Esophagus squamous epithelium (tissue), 5 donors: Measurements from ENCODE around the gene CREBBP. TPM values are rescaled to one million over a fixed set of nuclear protein-coding genes. Genes with fewer than 3 reads are reported as not detected.

Source experiments
- DNase-seq: peaks from one replicate; lab custom pipeline; 2025; lab: John Stamatoyannopoulos, UW
- H3K27ac ChIP-seq, 4 donors: fragments of 200-600 bp; sonication (generic); one replicate each; pipeline ENCODE4 v1.5.1; 2016 to 2019; ENCODE audit warnings: mild to moderate bottlenecking in 1 of 4
- H3K27me3 ChIP-seq, 4 donors: fragments of 200-600 bp; sonication (generic); 1 replicate in 3 of 4; 2 replicates in 1 of 4; pipeline versions ENCODE4 v1.5.1 to v1.6.0; 2017 to 2021; ENCODE audit warnings: antibody characterized with exemption in 1 of 4
- H3K36me3 ChIP-seq, 3 donors: fragments of 200-600 bp; sonication (generic); one replicate each; pipeline ENCODE4 v1.5.1; 2016 to 2019
- H3K4me1 ChIP-seq, 3 donors: fragments of 200-600 bp; sonication (generic); one replicate each; pipeline ENCODE4 v1.5.1; 2017 to 2019
- H3K4me3 ChIP-seq, 4 donors: fragments of 200-600 bp; sonication (generic); 1 replicate in 3 of 4; 2 replicates in 1 of 4; pipeline ENCODE4 v1.5.1; 2016 to 2019; ENCODE audit warnings: mild to moderate bottlenecking in 2 of 4, moderate library complexity in 1 of 4
- H3K9me3 ChIP-seq, 3 donors: fragments of 200-600 bp; sonication (generic); one replicate each; pipeline ENCODE4 v1.5.1; 2016 to 2019
- POLR2A ChIP-seq, 4 donors: fragments of 450-650 bp; IDR thresholded peaks; one replicate each; pipeline ENCODE4 v1.6.1; 2017; ENCODE audit warnings: antibody characterized with exemption in 4 of 4, mild to moderate bottlenecking in 4 of 4, moderate library complexity in 3 of 4
- WGBS, 2 donors: methylation state at CpG; one replicate each; pipeline ENCODE4 v1.1.5; 2018; 5-methylcytosine and 5-hydroxymethylcytosine counted together
- intact Hi-C: fragments of 100-400 bp; cut with DNase I; formaldehyde crosslinking; loops from one replicate; pipeline ENCODE4 v1.15.0; 2022
- total RNA-seq, 4 donors: library from RNA; depleted of rRNA; stranded (reverse); fragments of >200 nt; gene quantifications; one replicate each; pipeline ENCODE4 v1.1.0, GENCODE V29; 2016
- TF ChIP-seq, protein P1 (sequence below), 6 experiments: fragments of 450-650 bp in 4 of 6; fragments of 200-600 bp in 2 of 6; sonication (generic) in 2 of 6; IDR thresholded peaks; one replicate each; pipeline ENCODE4 v1.5.1; 2016 to 2019; ENCODE audit warnings: antibody characterized with exemption in 6 of 6, mild to moderate bottlenecking in 4 of 6, moderate library complexity in 4 of 6
- donor health status: DM: yes; HTN: yes; CAD: no.

Gene CREBBP
- total RNA-seq, 4 donors from 2014 or later, result 14.5 to 53.6 (median 37.5) TPM

DNA sequence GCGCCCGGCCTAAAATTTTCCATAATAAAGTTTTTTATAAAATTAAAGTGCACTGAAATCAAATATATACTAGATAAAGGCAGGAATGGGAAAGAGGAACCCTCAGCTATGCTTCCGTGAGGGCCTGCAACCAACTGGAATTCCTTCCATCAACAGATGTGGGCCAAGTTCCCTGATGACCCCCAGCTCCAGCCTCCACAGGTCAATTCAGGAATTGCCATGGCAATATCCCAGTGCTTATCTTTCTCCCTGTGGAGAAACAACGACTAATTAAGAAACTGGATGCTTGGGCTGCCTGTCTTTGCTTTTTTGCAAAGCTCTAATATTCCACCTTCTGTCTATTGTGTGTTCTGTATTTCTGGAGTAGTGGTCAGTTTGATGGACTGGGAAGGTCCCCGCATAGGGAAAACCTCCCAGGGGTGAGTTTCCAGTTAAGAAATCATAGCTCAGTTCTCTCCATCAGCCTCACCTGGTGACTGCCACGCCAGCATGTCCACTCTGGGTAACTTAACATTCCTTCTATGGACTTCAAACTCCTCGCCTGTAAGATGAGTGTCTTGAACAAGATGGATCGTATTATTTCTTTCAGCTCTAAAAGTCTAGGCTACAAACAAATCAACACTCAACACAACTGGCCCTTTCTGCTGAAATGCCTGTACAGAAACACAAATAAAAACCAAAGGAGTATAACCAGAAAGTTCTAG, 67.9 kb downstream of the CREBBP start:
- no peak overlapping the region for H3K27ac ChIP-seq
- 82 to 87% methylated on average over 8 of the region's 8 CpGs for WGBS, 2 donors
- no peaks in the 10 kb centered on the region for H3K9me3 ChIP-seq

DNA sequence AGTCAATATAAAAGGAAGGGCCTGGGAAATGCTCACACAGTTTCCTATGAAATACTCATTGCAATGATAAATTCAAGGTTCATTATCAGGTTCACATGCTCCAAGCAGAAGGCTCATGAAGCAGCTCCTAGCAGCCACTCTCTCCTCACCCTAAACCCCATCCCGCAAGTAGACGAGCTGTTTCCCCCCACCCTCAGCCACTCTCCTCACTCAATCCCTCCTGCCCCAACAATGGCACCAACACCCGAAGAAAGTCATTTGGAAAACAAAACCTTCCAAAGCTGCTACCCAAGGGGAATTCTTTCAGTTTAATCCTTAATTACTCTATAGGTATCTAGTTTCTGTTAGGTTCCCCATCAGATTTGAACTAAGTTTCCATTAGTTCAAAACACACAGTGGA, 69.7 kb downstream of the CREBBP start:
- peaks cover 0 to 64% (median 4%) of the 10 kb centered on the region in 3 donors for H3K4me1 ChIP-seq
- H3K27me3 ChIP-seq, result no peaks in the 10 kb centered on the region
- TF ChIP-seq, protein P1, sequence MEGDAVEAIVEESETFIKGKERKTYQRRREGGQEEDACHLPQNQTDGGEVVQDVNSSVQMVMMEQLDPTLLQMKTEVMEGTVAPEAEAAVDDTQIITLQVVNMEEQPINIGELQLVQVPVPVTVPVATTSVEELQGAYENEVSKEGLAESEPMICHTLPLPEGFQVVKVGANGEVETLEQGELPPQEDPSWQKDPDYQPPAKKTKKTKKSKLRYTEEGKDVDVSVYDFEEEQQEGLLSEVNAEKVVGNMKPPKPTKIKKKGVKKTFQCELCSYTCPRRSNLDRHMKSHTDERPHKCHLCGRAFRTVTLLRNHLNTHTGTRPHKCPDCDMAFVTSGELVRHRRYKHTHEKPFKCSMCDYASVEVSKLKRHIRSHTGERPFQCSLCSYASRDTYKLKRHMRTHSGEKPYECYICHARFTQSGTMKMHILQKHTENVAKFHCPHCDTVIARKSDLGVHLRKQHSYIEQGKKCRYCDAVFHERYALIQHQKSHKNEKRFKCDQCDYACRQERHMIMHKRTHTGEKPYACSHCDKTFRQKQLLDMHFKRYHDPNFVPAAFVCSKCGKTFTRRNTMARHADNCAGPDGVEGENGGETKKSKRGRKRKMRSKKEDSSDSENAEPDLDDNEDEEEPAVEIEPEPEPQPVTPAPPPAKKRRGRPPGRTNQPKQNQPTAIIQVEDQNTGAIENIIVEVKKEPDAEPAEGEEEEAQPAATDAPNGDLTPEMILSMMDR (IDR thresholded peaks at IDR 0.05), result no peak
- no peak for TF ChIP-seq POLR2A (IDR thresholded peaks at IDR 0.05)
- WGBS, 2 donors, result 78 to 93% methylated on average over 3 of the region's 3 CpGs
- peaks cover 3 to 45% (median 8%) of the 10 kb centered on the region in 3 donors for H3K36me3 ChIP-seq
- no peak overlapping the region for H3K27ac ChIP-seq
- no peak for DNase-seq
- H3K9me3 ChIP-seq, result no peaks in the 10 kb centered on the region
- intact Hi-C loops, result no loop called here
- H3K4me3 ChIP-seq, result no peak overlapping the region

More for the DNA sequence above, 67.9 kb downstream of the CREBBP start:
- DNase-seq, result no peak
- intact Hi-C loops, result no loop called here
- Histone ChIP-seq H3K4me1 (peaks cover 0 to 69% (median 6%) of the 10 kb centered on the region in 3 donors), H3K27me3 (no peaks in the 10 kb centered on the region), H3K4me3 (no peak overlapping the region), H3K36me3 (peaks cover 0 to 32% (median 8%) of the 10 kb centered on the region in 3 donors)
- TF ChIP-seq, protein P1 (IDR thresholded peaks at IDR 0.05), result no peak
- TF ChIP-seq POLR2A (IDR thresholded peaks at IDR 0.05), result no peak

DNA sequence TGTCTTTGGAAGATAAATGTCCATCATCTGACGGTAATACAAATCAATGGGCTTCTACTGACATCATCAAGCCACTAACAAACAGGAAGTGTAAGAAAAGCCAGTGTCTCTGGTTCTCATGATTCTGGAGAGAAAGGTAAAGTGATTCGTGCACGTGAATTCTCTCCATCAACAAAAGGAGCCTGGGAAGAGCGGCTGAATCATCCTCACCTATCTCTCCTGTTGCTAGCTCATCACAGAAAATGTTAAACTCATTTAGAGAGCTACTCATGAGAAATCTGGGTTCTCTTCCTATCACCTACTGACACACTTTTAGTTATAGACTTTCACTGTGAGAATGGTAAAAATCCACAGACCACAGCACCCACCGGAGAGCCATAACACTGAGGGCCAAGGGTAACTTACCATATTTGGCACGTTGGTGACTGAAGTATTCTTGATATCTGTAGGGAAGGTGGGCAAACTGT, 70.3 kb downstream of the CREBBP start:
- Histone ChIP-seq H3K9me3 (no peaks in the 10 kb centered on the region), H3K27ac (no peak overlapping the region), H3K27me3 (no peaks in the 10 kb centered on the region), H3K4me3 (no peak overlapping the region), H3K4me1 (peaks cover 0 to 67% (median 4%) of the 10 kb centered on the region in 3 donors), H3K36me3 (peaks cover 3 to 45% (median 8%) of the 10 kb centered on the region in 3 donors)
- WGBS, 2 donors, result 78 to 93% methylated on average over 6 of the region's 6 CpGs
- DNase-seq, result no peak
- TF ChIP-seq, protein P1 (IDR thresholded peaks at IDR 0.05), result no peak
- TF ChIP-seq POLR2A (IDR thresholded peaks at IDR 0.05), result no peak
- intact Hi-C loops, result no loop called here

DNA sequence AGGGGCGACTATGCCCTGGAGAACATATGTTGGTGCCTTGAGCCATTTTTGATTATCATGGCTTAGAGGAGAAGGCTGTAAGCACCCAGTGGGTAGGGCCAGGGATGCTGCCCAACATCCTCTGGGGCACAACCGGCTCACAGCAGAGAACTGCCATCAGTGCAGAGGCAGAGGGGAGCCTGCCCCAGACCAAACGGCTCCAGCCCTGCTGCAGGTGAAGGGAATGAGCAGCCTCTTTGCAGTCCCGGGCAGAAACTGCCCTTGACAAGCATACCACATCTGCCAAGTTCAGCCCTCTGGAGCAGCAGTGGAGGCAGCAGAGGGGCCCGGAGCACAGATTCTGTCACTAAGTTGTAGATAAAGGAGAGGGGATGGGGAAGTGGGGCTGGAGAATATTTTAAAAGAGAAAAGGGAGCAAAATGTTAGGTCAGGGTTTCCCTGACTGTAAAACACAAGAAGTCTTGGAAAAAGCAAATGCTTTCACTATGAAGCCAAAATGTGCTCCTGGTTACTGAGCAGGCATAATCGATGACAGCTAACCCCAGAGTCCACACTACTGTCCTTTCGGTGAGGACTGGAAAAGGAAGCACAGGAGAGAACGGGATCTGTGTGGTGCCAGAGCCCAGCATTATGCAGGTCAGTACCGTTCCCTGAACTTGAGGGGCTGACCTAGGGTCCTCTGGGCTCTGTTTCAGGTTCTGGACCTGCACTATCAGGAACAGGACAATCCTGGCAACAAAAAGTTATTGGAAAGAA, 72.0 kb downstream of the CREBBP start:
- TF ChIP-seq, protein P1 (IDR thresholded peaks at IDR 0.05), result no peak
- TF ChIP-seq POLR2A (IDR thresholded peaks at IDR 0.05), result no peak
- H3K4me1 ChIP-seq, result peaks cover 0 to 67% (median 4%) of the 10 kb centered on the region in 3 donors
- no peak overlapping the region for H3K27ac ChIP-seq

More for the DNA sequence above, 72.0 kb downstream of the CREBBP start:
- intact Hi-C loops, result no loop called here
- WGBS, 2 donors, result 93 to 94% methylated on average over 6 of the region's 9 CpGs
- peaks cover 3 to 48% (median 8%) of the 10 kb centered on the region in 3 donors for H3K36me3 ChIP-seq
- H3K4me3 ChIP-seq, result no peak overlapping the region
- H3K27me3 ChIP-seq, result no peaks in the 10 kb centered on the region
- no peaks in the 10 kb centered on the region for H3K9me3 ChIP-seq
- no peak for DNase-seq
